Fibroblast of lung (primary cell): ENCODE measurements around the gene ARID1B. TPM values are rescaled to one million over a fixed set of nuclear protein-coding genes. Genes with fewer than 3 reads are reported as not detected.

Source experiments
- DNase-seq, 2 donors: peaks; one replicate each; pipeline versions ENCODE4 v3.0.0 to v3.0.0-alpha.2; 2010; ENCODE audit warnings: low read depth in 2 of 2
- H2AFZ ChIP-seq: 2 replicates; pipeline ENCODE4 v1.5.1; 2012; ENCODE audit warnings: low read length, control low read depth, inconsistent platforms
- H3K27ac ChIP-seq: 2 replicates; pipeline ENCODE4 v1.5.1; 2011; ENCODE audit warnings: low read length, control low read depth; ENCODE audit not compliant: insufficient read depth
- H3K27me3 ChIP-seq: 2 replicates; pipeline ENCODE4 v1.5.1; 2011; ENCODE audit warnings: mild to moderate bottlenecking, low read length; ENCODE audit not compliant: control insufficient read depth, insufficient read depth
- H3K36me3 ChIP-seq: 2 replicates; pipeline ENCODE4 v1.5.1; 2011; ENCODE audit warnings: low read length; ENCODE audit not compliant: control insufficient read depth, insufficient read depth
- H3K4me1 ChIP-seq: 2 replicates; pipeline ENCODE4 v1.5.1; 2011; ENCODE audit warnings: low read length; ENCODE audit not compliant: control insufficient read depth, insufficient read depth; ENCODE audit errors: extremely low read depth
- H3K4me2 ChIP-seq: 2 replicates; pipeline ENCODE4 v1.5.1; 2011; ENCODE audit warnings: low read length, control low read depth; ENCODE audit not compliant: insufficient read depth; ENCODE audit errors: extremely low read depth
- H3K4me3 ChIP-seq, 4 experiments: fragments of 200-600 bp in 1 of 4; sonication (generic) in 1 of 4; replicated peaks in 1 of 4; 2 replicates each; pipeline ENCODE4 v1.5.1; 2011 to 2016; ENCODE audit warnings: low read length in 4 of 4, low read depth in 3 of 4, mild to moderate bottlenecking in 3 of 4, control low read depth in 2 of 4, inconsistent platforms in 1 of 4, mixed read lengths in 1 of 4; ENCODE audit not compliant: insufficient read depth in 1 of 4; ENCODE audit errors: control extremely low read depth in 1 of 4
- H3K79me2 ChIP-seq: 2 replicates; pipeline ENCODE4 v1.5.1; 2012; ENCODE audit warnings: mild to moderate bottlenecking, low read length, inconsistent platforms; ENCODE audit not compliant: control insufficient read depth, insufficient read depth
- H3K9ac ChIP-seq: 2 replicates; pipeline ENCODE4 v1.5.1; 2011; ENCODE audit warnings: mild to moderate bottlenecking, low read length, control low read depth; ENCODE audit not compliant: insufficient read depth
- H3K9me3 ChIP-seq: 2 replicates; pipeline ENCODE4 v1.5.1; 2012; ENCODE audit warnings: low read depth, low read length; ENCODE audit not compliant: control insufficient read depth, insufficient read depth
- H4K20me1 ChIP-seq: 2 replicates; pipeline ENCODE4 v1.5.1; 2011; ENCODE audit warnings: low read length; ENCODE audit not compliant: control insufficient read depth, insufficient read depth; ENCODE audit errors: extremely low read depth
- CTCF ChIP-seq, 2 donors: IDR thresholded peaks in 1 of 2; conservative IDR thresholded peaks in 1 of 2; 1 replicate in 1 of 2; 2 replicates in 1 of 2; pipeline ENCODE4 v1.5.1; 2011 to 2012; ENCODE audit warnings: low read length in 2 of 2, control low read depth in 1 of 2, inconsistent platforms in 1 of 2, low read depth in 1 of 2, mild to moderate bottlenecking in 1 of 2
- EZH2 ChIP-seq: IDR thresholded peaks from 2 replicates; pipeline ENCODE4 v1.5.1; 2012; ENCODE audit warnings: low read length, control low read depth, mild to moderate bottlenecking; ENCODE audit errors: missing control alignments
- polyA plus RNA-seq, 2 donors: library from polyadenylated mRNA; depleted of rRNA in 1 of 2; stranded (reverse) in 1 of 2; unstranded in 1 of 2; fragments of >200 nt; gene quantifications; 2 replicates each; pipeline ENCODE4 v1.2.1, GENCODE V29; 2011 to 2012; ENCODE audit warnings: missing spikeins in 1 of 2
- total RNA-seq: library from RNA; depleted of rRNA; stranded (reverse); fragments of >200 nt; gene quantifications from 2 replicates; pipeline ENCODE4 v1.2.1, GENCODE V29; 2014

ARID1B gene
- total and polyA plus RNA-seq, 2 donors (not counting 1 experiment from before 2014, with no cell fraction given) = 15.4 to 41.9 TPM

GRCh38 chr6:157226761-157227160 lies 449.6 kb downstream of the ARID1B start:
- Histone ChIP-seq H3K4me1 (no peaks in the 10 kb centered on the region), H2AFZ (no peak overlapping the region), H3K36me3 (no peaks in the 10 kb centered on the region), H3K4me3 (no peak overlapping the region), H4K20me1 (no peaks in the 10 kb centered on the region), H3K9ac (no peak overlapping the region), H3K9me3 (no peaks in the 10 kb centered on the region), H3K4me2 (no peak overlapping the region), H3K79me2 (no peaks in the 10 kb centered on the region), H3K27ac (no peak overlapping the region), H3K27me3 (no peaks in the 10 kb centered on the region)
- DNase-seq = peak in 1 of 2 donors; percentile 48
- TF ChIP-seq CTCF (conservative IDR thresholded peaks at IDR 0.05 in 1 of 2, IDR thresholded peaks at IDR 0.05 in 1 of 2; ENCODE audit: low read depth in 1 of 2, low read length in 2 of 2) = no peak
- no peak for TF ChIP-seq EZH2

- DNase-seq = peak in 1 of 2 donors; percentile 15
- Histone ChIP-seq H3K79me2 (no peaks in the 10 kb centered on the region), H3K4me1 (no peaks in the 10 kb centered on the region), H3K27ac (no peak overlapping the region), H3K4me2 (no peak overlapping the region), H4K20me1 (no peaks in the 10 kb centered on the region), H3K27me3 (no peaks in the 10 kb centered on the region), H2AFZ (no peak overlapping the region), H3K9me3 (no peaks in the 10 kb centered on the region), H3K9ac (no peak overlapping the region), H3K36me3 (no peaks in the 10 kb centered on the region), H3K4me3 (no peak overlapping the region)
- TF ChIP-seq EZH2 (no peak), CTCF (conservative IDR thresholded peaks at IDR 0.05 in 1 of 2, IDR thresholded peaks at IDR 0.05 in 1 of 2; ENCODE audit: low read depth in 1 of 2, low read length in 2 of 2) (peak; percentile 10 to 31)
Measured at GRCh38 chr6:157227202-157228166, 450.3 kb downstream of the ARID1B start.

GRCh38 chr6:157228426-157229131 lies 451.4 kb downstream of the ARID1B start:
- Histone ChIP-seq H3K36me3 (no peaks in the 10 kb centered on the region), H3K4me3 (no peak overlapping the region), H3K27ac (no peak overlapping the region), H2AFZ (no peak overlapping the region), H3K4me2 (no peak overlapping the region), H3K27me3 (peaks cover 2% of the 10 kb centered on the region), H3K9me3 (no peaks in the 10 kb centered on the region), H3K79me2 (no peaks in the 10 kb centered on the region), H4K20me1 (no peaks in the 10 kb centered on the region), H3K9ac (no peak overlapping the region), H3K4me1 (no peaks in the 10 kb centered on the region)
- no peak for DNase-seq
- TF ChIP-seq CTCF (conservative IDR thresholded peaks at IDR 0.05 in 1 of 2, IDR thresholded peaks at IDR 0.05 in 1 of 2; ENCODE audit: low read depth in 1 of 2, low read length in 2 of 2) = no peak
- no peak for TF ChIP-seq EZH2
